Gastroesophageal sphincter (tissue), 4 donors: ENCODE measurements around the gene CYP21A2. TPM values are rescaled to one million over a fixed set of nuclear protein-coding genes. Genes with fewer than 3 reads are reported as not detected.

Experiments used
- ATAC-seq: fragments of 150-250 bp; one replicate; pipeline ENCODE4 v1.9.1; 2016; ENCODE audit warnings: mild to moderate bottlenecking, moderate library complexity
- H3K27ac ChIP-seq, 4 donors: fragments of 200-600 bp; sonication (generic) in 3 of 4; 1 replicate in 3 of 4; 2 replicates in 1 of 4; pipeline ENCODE4 v1.5.1; 2016 to 2019
- H3K27me3 ChIP-seq: fragments of 200-600 bp; sonication (generic); one replicate; pipeline ENCODE4 v1.5.1; 2019
- H3K36me3 ChIP-seq, 2 donors: fragments of 200-600 bp; sonication (generic); one replicate each; pipeline ENCODE4 v1.5.1; 2019; ENCODE audit warnings: control low read depth in 1 of 2
- H3K4me1 ChIP-seq, 3 donors: fragments of 200-600 bp; sonication (generic); 1 replicate in 2 of 3; 2 replicates in 1 of 3; pipeline ENCODE4 v1.5.1; 2016 to 2019; ENCODE audit warnings: control low read depth in 2 of 3
- H3K4me3 ChIP-seq, 2 donors: fragments of 200-600 bp; sonication (generic); one replicate each; pipeline ENCODE4 v1.5.1; 2019; ENCODE audit warnings: mild to moderate bottlenecking in 1 of 2, moderate library complexity in 1 of 2
- H3K9me3 ChIP-seq, 3 donors: fragments of 200-600 bp; sonication (generic); one replicate each; pipeline ENCODE4 v1.5.1; 2017 to 2019; ENCODE audit warnings: control low read depth in 2 of 3
- CTCF ChIP-seq, 4 experiments: fragments of 200-600 bp in 2 of 4; fragments of 450-650 bp in 2 of 4; sonication (generic) in 1 of 4; IDR thresholded peaks; one replicate each; pipeline ENCODE4 v1.5.1; 2017 to 2019; ENCODE audit warnings: antibody characterized with exemption in 4 of 4, mild to moderate bottlenecking in 2 of 4, moderate library complexity in 2 of 4
- EP300 ChIP-seq: sonication (generic); formaldehyde crosslinking; IDR thresholded peaks from one replicate; pipeline ENCODE4 v1.6.1; 2017; ENCODE audit warnings: antibody characterized with exemption, mild to moderate bottlenecking
- POLR2A ChIP-seq, 2 donors: fragments of 450-650 bp; IDR thresholded peaks; one replicate each; pipeline ENCODE4 v1.6.1; 2017; ENCODE audit warnings: antibody characterized with exemption in 2 of 2, mild to moderate bottlenecking in 2 of 2, moderate library complexity in 1 of 2
- POLR2AphosphoS5 ChIP-seq: sonication (generic); formaldehyde crosslinking; IDR thresholded peaks from one replicate; pipeline ENCODE4 v1.6.1; 2017; ENCODE audit warnings: antibody characterized with exemption
- WGBS, 2 donors: methylation state at CpG; one replicate each; pipeline ENCODE4 v1.1.5; 2018; ENCODE audit warnings: low coverage in 1 of 2; 5-methylcytosine and 5-hydroxymethylcytosine counted together
- total RNA-seq, 4 donors: library from RNA; depleted of rRNA; stranded (reverse); fragments of >200 nt; gene quantifications; one replicate each; pipeline ENCODE4 v1.1.0, GENCODE V29; 2016

The CYP21A2 gene
- total RNA-seq, 4 donors from 2014 or later = 0.47 to 1.7 (median 0.81) TPM; not detected in 1

- H3K27ac ChIP-seq = peak overlapping the region in 3 of 4 donors; percentile 47 to 79 (median 73)
- no peaks in the 10 kb centered on the region for H3K9me3 ChIP-seq
- TF ChIP-seq EP300 = no peak
- no peak for TF ChIP-seq CTCF (IDR thresholded peaks at IDR 0.05)
- TF ChIP-seq POLR2A (IDR thresholded peaks at IDR 0.05) = no peak
- no peak for TF ChIP-seq POLR2AphosphoS5
- ATAC-seq = no peak
- peaks cover 0 to 74% of the 10 kb centered on the region in 2 donors for H3K36me3 ChIP-seq
- WGBS, 2 donors = 83 to 85% methylated on average over 2 to 3 of the region's 3 CpGs
- H3K27me3 ChIP-seq = no peaks in the 10 kb centered on the region
- H3K4me3 ChIP-seq = no peak overlapping the region
- peaks cover 0 to 27% (median 7%) of the 10 kb centered on the region in 3 donors for H3K4me1 ChIP-seq
Observed at GRCh38 chr6:32075781-32076180, 37.6 kb downstream of the CYP21A2 start.

- Histone ChIP-seq H3K36me3 (peaks cover 0 to 74% of the 10 kb centered on the region in 2 donors), H3K4me3 (no peak overlapping the region), H3K27me3 (no peaks in the 10 kb centered on the region), H3K4me1 (peaks cover 0 to 33% (median 8%) of the 10 kb centered on the region in 3 donors), H3K9me3 (no peaks in the 10 kb centered on the region), H3K27ac (peak overlapping the region in 3 of 4 donors; percentile 61 to 79 (median 73))
- TF ChIP-seq POLR2A (IDR thresholded peaks at IDR 0.05) = no peak
- no peak for TF ChIP-seq CTCF (IDR thresholded peaks at IDR 0.05)
- peak; percentile 66 for TF ChIP-seq POLR2AphosphoS5
- peak; percentile 84 for ATAC-seq
- WGBS, 2 donors = 0 to 37% methylated on average over 2 to 10 of the region's 12 CpGs
Observed at GRCh38 chr6:32076321-32076809, 38.1 kb downstream of the CYP21A2 start.

- H3K4me3 ChIP-seq = no peak overlapping the region
- H3K9me3 ChIP-seq = no peaks in the 10 kb centered on the region
- peaks cover 0 to 73% of the 10 kb centered on the region in 2 donors for H3K36me3 ChIP-seq
- 81% methylated on average over 5 of the region's 7 CpGs; no CpG with 5 or more reads in 1 of the 2 donors for WGBS, 2 donors
- peaks cover 0 to 42% (median 22%) of the 10 kb centered on the region in 3 donors for H3K4me1 ChIP-seq
- TF ChIP-seq POLR2AphosphoS5 (no peak), POLR2A (IDR thresholded peaks at IDR 0.05) (no peak), CTCF (IDR thresholded peaks at IDR 0.05) (no peak), EP300 (no peak)
- H3K27ac ChIP-seq = peak overlapping the region in 3 of 4 donors; percentile 57 to 86 (median 71)
- no peaks in the 10 kb centered on the region for H3K27me3 ChIP-seq
- ATAC-seq = no peak
Observed at GRCh38 chr6:32079566-32080290, 41.5 kb downstream of the CYP21A2 start.

- 8 to 29% methylated on average over 4 of the region's 22 CpGs for WGBS, 2 donors
- peak; percentile 67 for ATAC-seq
Observed at GRCh38 chr6:32081168-32081990, 43.2 kb downstream of the CYP21A2 start.

More at GRCh38 chr6:32081168-32081990, 43.2 kb downstream of the CYP21A2 start:
- Histone ChIP-seq H3K4me3 (no peak overlapping the region), H3K36me3 (peaks cover 0 to 67% of the 10 kb centered on the region in 2 donors), H3K9me3 (no peaks in the 10 kb centered on the region), H3K27me3 (peaks cover 8% of the 10 kb centered on the region), H3K4me1 (peaks cover 0 to 46% (median 15%) of the 10 kb centered on the region in 3 donors), H3K27ac (peak overlapping the region; percentile 15 to 86 (median 76))
- TF ChIP-seq EP300 (no peak), CTCF (IDR thresholded peaks at IDR 0.05) (no peak), POLR2AphosphoS5 (peak; percentile 5), POLR2A (IDR thresholded peaks at IDR 0.05) (no peak)
